HepG2 (cell line): ENCODE data around the gene TACC3. TPM values are rescaled to one million over a fixed set of nuclear protein-coding genes. Genes with fewer than 3 reads are reported as not detected.

Source experiments
- BCL6 ChIP-seq: IDR thresholded peaks from 2 replicates; pipeline ENCODE4 v1.6.1; 2016; ENCODE audit warnings: missing genetic modification reagents, missing compliant biosample characterization
- CAMTA2 ChIP-seq: sonication (generic); formaldehyde crosslinking; IDR thresholded peaks from 2 replicates; pipeline ENCODE4 v1.4.0; 2020; ENCODE audit warnings: mild to moderate bottlenecking, missing genetic modification reagents, borderline replicate concordance
- CCDC6 ChIP-seq: sonication (generic); formaldehyde crosslinking; IDR thresholded peaks from 2 replicates; pipeline ENCODE4 v1.8.1; 2022; ENCODE audit warnings: mild to moderate bottlenecking, missing genetic modification reagents, moderate library complexity
- FOXP1 ChIP-seq, 2 experiments: fragments of 450-650 bp in 1 of 2; IDR thresholded peaks; 2 replicates each; pipeline ENCODE4 v1.6.1; 2017 to 2018; ENCODE audit warnings: antibody characterized with exemption in 1 of 2
- GATAD2A ChIP-seq: IDR thresholded peaks from 2 replicates; pipeline ENCODE4 v1.6.1; 2016
- HOXD1 ChIP-seq: sonication (generic); formaldehyde crosslinking; IDR thresholded peaks from 2 replicates; pipeline ENCODE4 v1.5.0; 2020; ENCODE audit warnings: missing genetic modification reagents
- SNAI1 ChIP-seq: sonication (generic); formaldehyde crosslinking; IDR thresholded peaks from 2 replicates; pipeline ENCODE4 v1.5.0; 2020; ENCODE audit warnings: mild to moderate bottlenecking, missing genetic modification reagents, borderline replicate concordance
- ZBTB7A ChIP-seq: sonication (generic); formaldehyde crosslinking; IDR thresholded peaks from 2 replicates; pipeline ENCODE4 v1.8.0; 2022; ENCODE audit warnings: mild to moderate bottlenecking, missing genetic modification reagents
- ZKSCAN5 ChIP-seq: sonication (generic); formaldehyde crosslinking; IDR thresholded peaks from 2 replicates; pipeline ENCODE4 v1.5.1; 2020; ENCODE audit warnings: mild to moderate bottlenecking, missing genetic modification reagents
- ZKSCAN8 ChIP-seq: IDR thresholded peaks from 2 replicates; pipeline ENCODE4 v1.6.1; 2016; ENCODE audit warnings: borderline replicate concordance, missing genetic modification reagents, missing compliant biosample characterization
- ZMYM3 ChIP-seq: sonication (generic); formaldehyde crosslinking; IDR thresholded peaks from 2 replicates; pipeline ENCODE4 v1.5.1; 2020; ENCODE audit warnings: mild to moderate bottlenecking, missing genetic modification reagents
- ZNF790 ChIP-seq: sonication (generic); formaldehyde crosslinking; IDR thresholded peaks from 2 replicates; pipeline ENCODE4 v1.8.0; 2022; ENCODE audit warnings: missing genetic modification reagents, mild to moderate bottlenecking, borderline replicate concordance
- ZSCAN22 ChIP-seq: sonication (generic); formaldehyde crosslinking; IDR thresholded peaks from 2 replicates; pipeline ENCODE4 v1.4.0; 2020; ENCODE audit warnings: mild to moderate bottlenecking, missing genetic modification reagents
- polyA plus RNA-seq, 8 experiments: library from polyadenylated mRNA; depleted of rRNA in 3 of 8; stranded (reverse) in 7 of 8; unstranded in 1 of 8; fragments of >200 nt; fragmentation: Illumina TruSeq in 4 of 8; extraction: Trizol in 4 of 8; gene quantifications; 2 replicates each; pipeline versions ENCODE4 v1.2.1 to v1.2.3, GENCODE V29; 2011 to 2016; ENCODE audit warnings: low read depth in 4 of 8, missing spikeins in 1 of 8, mixed read lengths in 1 of 8; ENCODE audit not compliant: insufficient read depth in 1 of 8
- total RNA-seq, 5 experiments: library from RNA; depleted of rRNA; stranded (reverse); fragments of >200 nt; fragmentation: Illumina TruSeq; extraction: Trizol; gene quantifications; 2 replicates each; pipeline ENCODE4 v1.2.3, GENCODE V29; 2016; ENCODE audit warnings: low read depth in 1 of 5
- TF ChIP-seq, protein P1 (sequence below): sonication (generic); formaldehyde crosslinking; IDR thresholded peaks from 2 replicates; pipeline ENCODE4 v1.4.0; 2020; ENCODE audit warnings: missing genetic modification reagents, borderline replicate concordance
- TF ChIP-seq, protein P2 (sequence below): sonication (generic); formaldehyde crosslinking; IDR thresholded peaks from 2 replicates; pipeline ENCODE4 v1.4.0; 2020; ENCODE audit warnings: missing genetic modification reagents
- TF ChIP-seq, protein P3 (sequence below): IDR thresholded peaks from 2 replicates; pipeline ENCODE4 v1.6.1; 2016
- TF ChIP-seq, protein P4 (sequence below): conservative IDR thresholded peaks from 2 replicates; pipeline ENCODE4 v1.6.1; 2018; ENCODE audit warnings: missing genetic modification reagents
- TF ChIP-seq, protein P5 (sequence below): sonication (generic); formaldehyde crosslinking; IDR thresholded peaks from 2 replicates; pipeline ENCODE4 v1.4.0; 2020; ENCODE audit warnings: low read depth, missing genetic modification reagents

Gene TACC3
- total and polyA plus RNA-seq, 2 of the 13 experiments (the other 11 are each of a cell fraction or from before 2014, with no cell fraction given), result 20.3 to 21.2 TPM

DNA sequence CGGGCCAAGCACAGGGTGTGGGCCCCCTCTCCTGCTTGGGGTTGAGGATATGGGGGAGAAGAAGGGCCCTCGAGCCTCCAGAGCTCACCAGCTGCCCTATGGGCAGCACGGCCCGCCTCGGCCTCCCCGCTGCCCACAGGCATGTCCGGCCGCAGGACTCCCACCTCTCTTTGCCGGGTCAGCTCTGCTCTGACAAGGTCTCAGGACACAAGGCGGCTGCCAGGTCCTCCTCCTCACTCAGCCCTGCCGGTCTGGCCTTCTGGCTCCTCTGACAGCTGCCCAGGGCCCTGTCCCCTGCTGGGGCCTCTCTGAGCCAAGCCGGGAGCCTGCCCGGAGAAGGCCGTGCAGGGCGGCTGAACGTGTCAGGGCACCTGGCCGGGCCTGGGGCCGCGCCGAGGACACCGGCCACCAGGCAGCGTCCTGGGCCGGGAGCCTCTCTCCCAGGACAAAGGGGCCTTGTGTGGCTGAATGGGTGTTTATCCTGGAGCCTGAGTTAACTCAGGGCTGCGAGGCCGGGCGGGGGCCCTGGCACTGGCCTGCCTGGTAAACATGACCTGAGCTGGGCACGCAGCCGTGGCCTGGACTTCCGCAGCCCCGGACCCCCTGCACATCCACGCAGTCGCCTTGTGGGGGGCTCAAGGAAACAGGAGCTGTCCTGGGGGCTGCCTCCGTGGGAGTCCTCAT lies 25.7 kb downstream of the TACC3 start (continued):
- TF ChIP-seq CAMTA2 (CRISPR knock-in tag) (no peak), ZMYM3 (CRISPR knock-in tag) (peak; percentile 60; the same call in 1 of the 2 replicates), FOXP1 (IDR thresholded peaks at IDR 0.05) (no peak; the same call in 1 of the 2 replicates), FOXP1 (CRISPR knock-in tag; IDR thresholded peaks at IDR 0.05) (peak; percentile 44; the same call in 1 of the 2 replicates), ZBTB7A (CRISPR knock-in tag) (peak; percentile 87), ZSCAN22 (CRISPR knock-in tag) (no peak), GATAD2A (CRISPR knock-in tag) (peak; percentile 76), CCDC6 (CRISPR knock-in tag) (peak; percentile 84; the same call in 1 of the 2 replicates), BCL6 (CRISPR knock-in tag) (peak; percentile 56), HOXD1 (CRISPR knock-in tag) (peak; percentile 82; the same call in 1 of the 2 replicates), ZKSCAN5 (CRISPR knock-in tag) (no peak), SNAI1 (CRISPR knock-in tag) (0 out of 2 replicates have a peak, but pooled peaks have one; percentile 58), ZKSCAN8 (CRISPR knock-in tag) (peak; percentile 58; the same call in 1 of the 2 replicates), ZNF790 (CRISPR knock-in tag) (peak; percentile 6; the same call in 1 of the 2 replicates)
- TF ChIP-seq, protein P1, sequence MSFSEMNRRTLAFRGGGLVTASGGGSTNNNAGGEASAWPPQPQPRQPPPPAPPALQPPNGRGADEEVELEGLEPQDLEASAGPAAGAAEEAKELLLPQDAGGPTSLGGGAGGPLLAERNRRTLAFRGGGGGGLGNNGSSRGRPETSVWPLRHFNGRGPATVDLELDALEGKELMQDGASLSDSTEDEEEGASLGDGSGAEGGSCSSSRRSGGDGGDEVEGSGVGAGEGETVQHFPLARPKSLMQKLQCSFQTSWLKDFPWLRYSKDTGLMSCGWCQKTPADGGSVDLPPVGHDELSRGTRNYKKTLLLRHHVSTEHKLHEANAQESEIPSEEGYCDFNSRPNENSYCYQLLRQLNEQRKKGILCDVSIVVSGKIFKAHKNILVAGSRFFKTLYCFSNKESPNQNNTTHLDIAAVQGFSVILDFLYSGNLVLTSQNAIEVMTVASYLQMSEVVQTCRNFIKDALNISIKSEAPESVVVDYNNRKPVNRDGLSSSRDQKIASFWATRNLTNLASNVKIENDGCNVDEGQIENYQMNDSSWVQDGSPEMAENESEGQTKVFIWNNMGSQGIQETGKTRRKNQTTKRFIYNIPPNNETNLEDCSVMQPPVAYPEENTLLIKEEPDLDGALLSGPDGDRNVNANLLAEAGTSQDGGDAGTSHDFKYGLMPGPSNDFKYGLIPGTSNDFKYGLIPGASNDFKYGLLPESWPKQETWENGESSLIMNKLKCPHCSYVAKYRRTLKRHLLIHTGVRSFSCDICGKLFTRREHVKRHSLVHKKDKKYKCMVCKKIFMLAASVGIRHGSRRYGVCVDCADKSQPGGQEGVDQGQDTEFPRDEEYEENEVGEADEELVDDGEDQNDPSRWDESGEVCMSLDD (CRISPR knock-in tag), result peak; percentile 70; the same call in 1 of the 2 replicates
- TF ChIP-seq, protein P2, sequence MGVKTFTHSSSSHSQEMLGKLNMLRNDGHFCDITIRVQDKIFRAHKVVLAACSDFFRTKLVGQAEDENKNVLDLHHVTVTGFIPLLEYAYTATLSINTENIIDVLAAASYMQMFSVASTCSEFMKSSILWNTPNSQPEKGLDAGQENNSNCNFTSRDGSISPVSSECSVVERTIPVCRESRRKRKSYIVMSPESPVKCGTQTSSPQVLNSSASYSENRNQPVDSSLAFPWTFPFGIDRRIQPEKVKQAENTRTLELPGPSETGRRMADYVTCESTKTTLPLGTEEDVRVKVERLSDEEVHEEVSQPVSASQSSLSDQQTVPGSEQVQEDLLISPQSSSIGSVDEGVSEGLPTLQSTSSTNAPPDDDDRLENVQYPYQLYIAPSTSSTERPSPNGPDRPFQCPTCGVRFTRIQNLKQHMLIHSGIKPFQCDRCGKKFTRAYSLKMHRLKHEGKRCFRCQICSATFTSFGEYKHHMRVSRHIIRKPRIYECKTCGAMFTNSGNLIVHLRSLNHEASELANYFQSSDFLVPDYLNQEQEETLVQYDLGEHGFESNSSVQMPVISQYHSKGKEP (CRISPR knock-in tag), result no peak
- TF ChIP-seq, protein P3, sequence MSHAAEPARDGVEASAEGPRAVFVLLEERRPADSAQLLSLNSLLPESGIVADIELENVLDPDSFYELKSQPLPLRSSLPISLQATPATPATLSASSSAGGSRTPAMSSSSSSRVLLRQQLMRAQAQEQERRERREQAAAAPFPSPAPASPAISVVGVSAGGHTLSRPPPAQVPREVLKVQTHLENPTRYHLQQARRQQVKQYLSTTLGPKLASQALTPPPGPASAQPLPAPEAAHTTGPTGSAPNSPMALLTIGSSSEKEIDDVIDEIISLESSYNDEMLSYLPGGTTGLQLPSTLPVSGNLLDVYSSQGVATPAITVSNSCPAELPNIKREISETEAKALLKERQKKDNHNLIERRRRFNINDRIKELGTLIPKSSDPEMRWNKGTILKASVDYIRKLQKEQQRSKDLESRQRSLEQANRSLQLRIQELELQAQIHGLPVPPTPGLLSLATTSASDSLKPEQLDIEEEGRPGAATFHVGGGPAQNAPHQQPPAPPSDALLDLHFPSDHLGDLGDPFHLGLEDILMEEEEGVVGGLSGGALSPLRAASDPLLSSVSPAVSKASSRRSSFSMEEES (CRISPR knock-in tag), result peak; percentile 15; the same call in 1 of the 2 replicates
- TF ChIP-seq, protein P4, sequence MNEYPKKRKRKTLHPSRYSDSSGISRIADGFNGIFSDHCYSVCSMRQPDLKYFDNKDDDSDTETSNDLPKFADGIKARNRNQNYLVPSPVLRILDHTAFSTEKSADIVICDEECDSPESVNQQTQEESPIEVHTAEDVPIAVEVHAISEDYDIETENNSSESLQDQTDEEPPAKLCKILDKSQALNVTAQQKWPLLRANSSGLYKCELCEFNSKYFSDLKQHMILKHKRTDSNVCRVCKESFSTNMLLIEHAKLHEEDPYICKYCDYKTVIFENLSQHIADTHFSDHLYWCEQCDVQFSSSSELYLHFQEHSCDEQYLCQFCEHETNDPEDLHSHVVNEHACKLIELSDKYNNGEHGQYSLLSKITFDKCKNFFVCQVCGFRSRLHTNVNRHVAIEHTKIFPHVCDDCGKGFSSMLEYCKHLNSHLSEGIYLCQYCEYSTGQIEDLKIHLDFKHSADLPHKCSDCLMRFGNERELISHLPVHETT, result no peak
- TF ChIP-seq, protein P5, sequence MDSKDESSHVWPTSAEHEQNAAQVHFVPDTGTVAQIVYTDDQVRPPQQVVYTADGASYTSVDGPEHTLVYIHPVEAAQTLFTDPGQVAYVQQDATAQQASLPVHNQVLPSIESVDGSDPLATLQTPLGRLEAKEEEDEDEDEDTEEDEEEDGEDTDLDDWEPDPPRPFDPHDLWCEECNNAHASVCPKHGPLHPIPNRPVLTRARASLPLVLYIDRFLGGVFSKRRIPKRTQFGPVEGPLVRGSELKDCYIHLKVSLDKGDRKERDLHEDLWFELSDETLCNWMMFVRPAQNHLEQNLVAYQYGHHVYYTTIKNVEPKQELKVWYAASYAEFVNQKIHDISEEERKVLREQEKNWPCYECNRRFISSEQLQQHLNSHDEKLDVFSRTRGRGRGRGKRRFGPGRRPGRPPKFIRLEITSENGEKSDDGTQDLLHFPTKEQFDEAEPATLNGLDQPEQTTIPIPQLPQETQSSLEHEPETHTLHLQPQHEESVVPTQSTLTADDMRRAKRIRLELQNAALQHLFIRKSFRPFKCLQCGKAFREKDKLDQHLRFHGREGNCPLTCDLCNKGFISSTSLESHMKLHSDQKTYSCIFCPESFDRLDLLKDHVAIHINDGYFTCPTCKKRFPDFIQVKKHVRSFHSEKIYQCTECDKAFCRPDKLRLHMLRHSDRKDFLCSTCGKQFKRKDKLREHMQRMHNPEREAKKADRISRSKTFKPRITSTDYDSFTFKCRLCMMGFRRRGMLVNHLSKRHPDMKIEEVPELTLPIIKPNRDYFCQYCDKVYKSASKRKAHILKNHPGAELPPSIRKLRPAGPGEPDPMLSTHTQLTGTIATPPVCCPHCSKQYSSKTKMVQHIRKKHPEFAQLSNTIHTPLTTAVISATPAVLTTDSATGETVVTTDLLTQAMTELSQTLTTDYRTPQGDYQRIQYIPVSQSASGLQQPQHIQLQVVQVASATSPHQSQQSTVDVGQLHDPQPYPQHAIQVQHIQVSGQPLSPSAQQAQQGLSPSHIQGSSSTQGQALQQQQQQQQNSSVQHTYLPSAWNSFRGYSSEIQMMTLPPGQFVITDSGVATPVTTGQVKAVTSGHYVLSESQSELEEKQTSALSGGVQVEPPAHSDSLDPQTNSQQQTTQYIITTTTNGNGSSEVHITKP (CRISPR knock-in tag), result no peak
